GM12878 (cell line): ENCODE data around the gene NCBP3. TPM values are rescaled to one million over a fixed set of nuclear protein-coding genes. Genes with fewer than 3 reads are reported as not detected.
"Not testable (repeated sequence)": the region's sequence is repeated elsewhere in the genome, so short reads cannot be mapped to it uniquely, and the experiment has no call there.

Experiments used
- ATAC-seq: fragments of 200-7000 bp; cut with Tn5 transposase; 3 replicates; pipeline ENCODE4 v1.9.1; 2020; ENCODE audit warnings: mild to moderate bottlenecking, moderate library complexity
- BruUV-seq: library from RNA; stranded (reverse); fragments of 400-500 nt; replicated peaks from 2 replicates; lab custom pipeline; 2021; lab: Mats Ljungman, UMichigan
- CTCF ChIA-PET: fragments of 300-600 bp; sonication (Branson Sonifier 250); formaldehyde crosslinking; extraction: SDS; loops from one replicate; lab custom pipeline; 2021; ENCODE audit warnings: inconsistent platforms; lab: Yijun Ruan, JAX
- POLR2A ChIA-PET: fragments of 350-600 bp; formaldehyde crosslinking; extraction: SDS; loops from one replicate; lab custom pipeline; 2021; ENCODE audit warnings: inconsistent platforms; lab: Charles Lee
- RAD21 ChIA-PET: fragments of 300-600 bp; sonication (Branson Sonifier 250); formaldehyde crosslinking; loops from one replicate; lab custom pipeline; 2023; ENCODE audit warnings: antibody characterized with exemption; ENCODE audit not compliant: unreplicated experiment; lab: Charles Lee
- SMC1A ChIA-PET: fragments of 300-600 bp; sonication (Branson Sonifier 250); formaldehyde crosslinking; loops from one replicate; lab custom pipeline; 2023; ENCODE audit not compliant: unreplicated experiment, uncharacterized antibody; lab: Charles Lee
- DNase-seq: peaks from one replicate; pipeline ENCODE4 v3.0.0-alpha.2; 2011; ENCODE audit warnings: low read depth, low spot score
- FAIRE-seq: peaks from 3 replicates; lab custom pipeline; 2011; peaks lifted over from hg19 to GRCh38; lab: Jason Lieb, UNC
- H2AFZ ChIP-seq: 2 replicates; pipeline ENCODE4 v1.6.0; 2011; ENCODE audit warnings: low read depth, low read length, control low read depth; ENCODE audit not compliant: control insufficient read depth
- H3K27ac ChIP-seq: 2 replicates; pipeline ENCODE4 v1.5.1; 2011; ENCODE audit warnings: control low read depth; ENCODE audit not compliant: control insufficient read depth, insufficient read depth
- H3K27me3 ChIP-seq, 2 experiments: replicated peaks in 1 of 2; 2 replicates each; pipeline versions ENCODE4 v1.6.0 to v1.6.1; 2011; ENCODE audit warnings: low read length in 1 of 2; ENCODE audit not compliant: control insufficient read depth in 2 of 2, insufficient read depth in 2 of 2
- H3K36me3 ChIP-seq, 2 experiments: 2 replicates each; pipeline ENCODE4 v1.5.1; 2011; ENCODE audit warnings: low read length in 1 of 2; ENCODE audit not compliant: control insufficient read depth in 2 of 2, insufficient read depth in 2 of 2
- H3K4me1 ChIP-seq: 2 replicates; pipeline ENCODE4 v1.6.1; 2011; ENCODE audit warnings: mild to moderate bottlenecking, low read length, moderate library complexity, mixed read lengths; ENCODE audit not compliant: control insufficient read depth, insufficient read depth
- H3K4me2 ChIP-seq: 2 replicates; pipeline ENCODE4 v1.6.0; 2011; ENCODE audit warnings: control low read depth; ENCODE audit not compliant: control insufficient read depth, insufficient read depth
- H3K4me3 ChIP-seq: fragments of 200-600 bp; sonication (generic); 2 replicates; pipeline ENCODE4 v1.5.1; 2016
- H3K79me2 ChIP-seq: 2 replicates; pipeline ENCODE4 v1.6.0; 2011; ENCODE audit warnings: low read length; ENCODE audit not compliant: control insufficient read depth, insufficient read depth
- H3K9ac ChIP-seq: 2 replicates; pipeline ENCODE4 v1.8.0; 2011; ENCODE audit warnings: low read length, control low read depth, mixed read lengths; ENCODE audit not compliant: control insufficient read depth, insufficient read depth
- H3K9me3 ChIP-seq: replicated peaks from 3 replicates; pipeline ENCODE4 v1.5.1; 2011; ENCODE audit warnings: mild to moderate bottlenecking, low read length; ENCODE audit not compliant: control insufficient read depth, insufficient read depth
- H4K20me1 ChIP-seq: 2 replicates; pipeline ENCODE4 v1.6.0; 2011; ENCODE audit not compliant: control insufficient read depth, insufficient read depth
- BRCA1 ChIP-seq: IDR thresholded peaks from 2 replicates; pipeline ENCODE4 v1.6.1; 2011; ENCODE audit warnings: low read depth, low read length, improper control_type of control experiment
- HCFC1 ChIP-seq: fragments of 150-350 bp; IDR thresholded peaks from 2 replicates; pipeline ENCODE4 v1.6.1; 2014; ENCODE audit warnings: low read length
- ZNF207 ChIP-seq: fragments of 450-650 bp; IDR thresholded peaks from 2 replicates; pipeline ENCODE4 v1.6.1; 2014; ENCODE audit warnings: antibody characterized with exemption, mild to moderate bottlenecking, borderline replicate concordance
- ZNF274 ChIP-seq: IDR thresholded peaks from one replicate; pipeline ENCODE4 v1.8.0; 2011; ENCODE audit not compliant: insufficient read length, insufficient read depth
- WGBS: methylation state at CpG from one replicate; pipeline ENCODE4 v1.1.6; 2016; ENCODE audit warnings: low lambda C conversion rate; ENCODE audit not compliant: insufficient replicate concordance, insufficient coverage; ENCODE audit errors: missing lambda C conversion rate; 5-methylcytosine and 5-hydroxymethylcytosine counted together
- in situ Hi-C: fragments of 300-500 bp; cut with MboI; formaldehyde crosslinking; loops from 9 replicates; pipeline ENCODE4 v1.14.3; 2018; ENCODE audit warnings: mixed read lengths
- intact Hi-C: fragments of 100-400 bp; cut with micrococcal nuclease; formaldehyde crosslinking; loops from one replicate; pipeline ENCODE4 v1.14.2; 2022; ENCODE audit not compliant: unreplicated experiment
- polyA plus RNA-seq, 11 experiments: library from polyadenylated mRNA; depleted of rRNA in 4 of 11; unstranded in 6 of 11; stranded (reverse) in 5 of 11; fragments of >200 nt; fragmentation: Nextera tagmentation in 4 of 11; fragmentation: Illumina TruSeq in 1 of 11; extraction: Ambion mirVana in 4 of 11; extraction: Trizol in 1 of 11; gene quantifications; 1 replicate in 1 of 11; 2 replicates in 10 of 11; pipeline versions ENCODE4 v1.2.1 to v1.2.3, GENCODE V29; 2011 to 2016; ENCODE audit warnings: inconsistent platforms in 2 of 11, missing spikeins in 2 of 11, low read depth in 1 of 11
- total RNA-seq, 4 experiments: library from RNA; depleted of rRNA in 3 of 4; stranded (reverse); fragments of >200 nt in 3 of 4; fragmentation: Illumina TruSeq in 1 of 4; extraction: Trizol in 1 of 4; gene quantifications; 2 replicates each; pipeline versions ENCODE4 v1.2.1 to v1.2.3, GENCODE V29; 2013 to 2021
- TF ChIP-seq, protein P1 (sequence below): fragments of 450-650 bp; formaldehyde crosslinking; IDR thresholded peaks from 2 replicates; pipeline ENCODE4 v1.4.0; 2022; ENCODE audit warnings: mild to moderate bottlenecking, moderate library complexity

NCBP3 gene
- total and polyA plus RNA-seq, 10 of the 15 experiments (the other 5 are each of a cell fraction or from before 2014, with no cell fraction given): 5.2 to 32.0 (median 23.2) TPM

DNA sequence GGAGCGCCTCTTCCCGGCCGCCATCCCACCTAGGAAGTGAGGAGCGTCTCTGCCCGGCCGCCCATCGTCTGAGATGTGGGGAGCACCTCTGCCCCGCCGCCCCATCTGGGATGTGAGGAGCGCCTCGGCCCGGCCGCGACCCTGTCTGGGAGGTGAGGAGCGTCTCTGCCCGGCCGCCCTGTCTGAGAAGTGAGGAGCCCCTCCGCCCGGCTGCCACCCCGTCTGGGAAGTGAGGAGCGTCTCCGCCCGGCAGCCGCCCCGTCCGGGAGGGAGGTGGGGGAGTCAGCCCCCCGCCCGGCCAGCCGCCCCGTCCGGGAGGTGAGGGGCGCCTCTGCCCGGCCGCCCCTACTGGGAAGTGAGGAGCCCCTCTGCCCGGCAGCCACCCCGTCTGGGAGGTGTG, 8.2 kb upstream of the NCBP3 start:
- H3K4me2 ChIP-seq, H3K9ac ChIP-seq, H3K4me3 ChIP-seq, intact Hi-C loops, H3K4me1 ChIP-seq, POLR2A ChIA-PET, H2AFZ ChIP-seq, RAD21 ChIA-PET, SMC1A ChIA-PET, DNase-seq, H4K20me1 ChIP-seq, BruUV-seq, ATAC-seq, H3K9me3 ChIP-seq, in situ Hi-C loops, H3K79me2 ChIP-seq, CTCF ChIA-PET, H3K27ac ChIP-seq, H3K27me3 ChIP-seq, H3K36me3 ChIP-seq, FAIRE-seq: not testable (repeated sequence)
- WGBS: 91% methylated on average over 9 of the region's 36 CpGs

DNA sequence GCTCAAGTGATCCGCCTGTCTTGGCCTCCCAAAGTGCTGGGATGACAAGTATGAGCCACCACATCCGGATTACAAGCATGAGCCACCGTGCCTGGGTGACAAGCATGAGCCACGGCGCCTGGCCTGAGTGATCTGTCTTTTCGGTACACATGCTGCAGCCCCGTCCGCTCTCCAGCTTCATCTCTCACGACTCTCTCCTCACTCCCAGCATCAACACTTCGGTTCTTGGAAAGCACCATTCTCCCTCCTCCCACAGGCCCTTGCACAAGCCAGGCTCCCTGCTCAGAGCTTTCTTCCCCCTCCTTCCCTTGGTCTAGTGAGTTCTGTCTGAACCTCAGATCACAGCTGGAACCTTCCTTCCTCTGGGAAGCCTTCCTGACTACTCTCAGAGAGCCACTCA, 6.5 kb upstream of the NCBP3 start:
- no peaks in the 10 kb centered on the region; a peak in 1 of 4 replicates for H3K27me3 ChIP-seq
- no peaks in the 10 kb centered on the region for H3K4me1 ChIP-seq
- H3K4me2 ChIP-seq: no peak overlapping the region
- no peak overlapping the region for H3K4me3 ChIP-seq
- H3K27ac ChIP-seq: no peak overlapping the region
- in situ Hi-C loops (no loop called here), intact Hi-C loops (no loop called here)
- ATAC-seq: no peak
- H4K20me1 ChIP-seq: no peaks in the 10 kb centered on the region
- WGBS: 61% methylated on average over 10 of the region's 10 CpGs
- BruUV-seq: no TSS peak
- FAIRE-seq: no peak
- no peak overlapping the region for H3K9ac ChIP-seq
- no peak for DNase-seq
- ChIA-PET POLR2A (no interaction called here), SMC1A (no interaction called here), RAD21 (no interaction called here), CTCF (interaction anchor here (0.6 to 1.5 kb wide), 4 partner anchors 9 to 1565 kb away, joined by 3 to 5 read pairs (median 4); no protein-coding TSS in a partner anchor)
- no peaks in the 10 kb centered on the region for H3K9me3 ChIP-seq
- no peak overlapping the region for H2AFZ ChIP-seq
- no peak for TF ChIP-seq ZNF207
- no peak for TF ChIP-seq BRCA1
- no peak for TF ChIP-seq HCFC1
- no peak for TF ChIP-seq ZNF274
- TF ChIP-seq, protein P1, sequence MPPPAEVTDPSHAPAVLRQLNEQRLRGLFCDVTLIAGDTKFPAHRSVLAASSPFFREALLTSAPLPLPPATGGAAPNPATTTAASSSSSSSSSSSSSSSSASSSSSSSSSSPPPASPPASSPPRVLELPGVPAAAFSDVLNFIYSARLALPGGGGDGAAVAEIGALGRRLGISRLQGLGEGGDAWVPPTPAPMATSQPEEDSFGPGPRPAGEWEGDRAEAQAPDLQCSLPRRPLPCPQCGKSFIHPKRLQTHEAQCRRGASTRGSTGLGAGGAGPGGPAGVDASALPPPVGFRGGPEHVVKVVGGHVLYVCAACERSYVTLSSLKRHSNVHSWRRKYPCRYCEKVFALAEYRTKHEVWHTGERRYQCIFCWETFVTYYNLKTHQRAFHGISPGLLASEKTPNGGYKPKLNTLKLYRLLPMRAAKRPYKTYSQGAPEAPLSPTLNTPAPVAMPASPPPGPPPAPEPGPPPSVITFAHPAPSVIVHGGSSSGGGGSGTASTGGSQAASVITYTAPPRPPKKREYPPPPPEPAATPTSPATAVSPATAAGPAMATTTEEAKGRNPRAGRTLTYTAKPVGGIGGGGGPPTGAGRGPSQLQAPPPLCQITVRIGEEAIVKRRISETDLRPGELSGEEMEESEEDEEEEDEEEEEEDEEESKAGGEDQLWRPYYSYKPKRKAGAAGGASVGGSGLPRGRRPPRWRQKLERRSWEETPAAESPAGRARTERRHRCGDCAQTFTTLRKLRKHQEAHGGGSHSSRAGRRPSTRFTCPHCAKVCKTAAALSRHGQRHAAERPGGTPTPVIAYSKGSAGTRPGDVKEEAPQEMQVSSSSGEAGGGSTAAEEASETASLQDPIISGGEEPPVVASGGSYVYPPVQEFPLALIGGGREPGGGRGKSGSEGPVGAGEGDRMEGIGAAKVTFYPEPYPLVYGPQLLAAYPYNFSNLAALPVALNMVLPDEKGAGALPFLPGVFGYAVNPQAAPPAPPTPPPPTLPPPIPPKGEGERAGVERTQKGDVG (CRISPR knock-in tag): no peak
- no peaks in the 10 kb centered on the region for H3K79me2 ChIP-seq
- H3K36me3 ChIP-seq: no peaks in the 10 kb centered on the region
